Sciatic nerve (tissue), 1 donor: ENCODE data around the gene NFYA. TPM values are rescaled to one million over a fixed set of nuclear protein-coding genes. Genes with fewer than 3 reads are reported as not detected.

Experiments used
- total RNA-seq: library from RNA; stranded (reverse); fragmentation: NEBNext Ultra II Directional; extraction: Animal tissue kit (Norgen Biotek cat#: 25700); gene quantifications from one replicate; pipeline ENCODE4 v1.2.1, GENCODE V29; 2021
- donor health status: DM: no; HTN: no; CAD: no.

The NFYA gene
- total RNA-seq, 1 donor from 2014 or later, result 27.7 TPM

Other genes starting within 250 kb of the NFYA start
- gene UNC5CL, start 33.8 kb upstream of the NFYA start, total RNA-seq, result 1.6 TPM
- gene TSPO2, start 30.5 kb upstream of the NFYA start, total RNA-seq, result 0.53 TPM
- not detected for gene APOBEC2, start 19.8 kb upstream of the NFYA start, total RNA-seq
- 26.4 TPM for gene OARD1, start 618 bp upstream of the NFYA start, total RNA-seq
- 2.1 TPM for gene TREML1, start 81.4 kb downstream of the NFYA start, total RNA-seq
- 8.8 TPM for gene TREM2, start 90.1 kb downstream of the NFYA start, total RNA-seq
- 0.58 TPM for gene TREML2, start 128.2 kb downstream of the NFYA start, total RNA-seq
- not detected for gene TREML4, start 155.4 kb downstream of the NFYA start, total RNA-seq
- gene TREM1, start 213.7 kb downstream of the NFYA start, total RNA-seq, result 9.8 TPM